GM23338 (cell line): Measurements from ENCODE around the gene EGFL7. TPM values are rescaled to one million over a fixed set of nuclear protein-coding genes. Genes with fewer than 3 reads are reported as not detected.

Source experiments
- ATAC-seq: fragments of 200-7000 bp; cut with Tn5 transposase; 3 replicates; pipeline ENCODE4 v1.9.1; 2020
- DNase-seq: peaks from one replicate; pipeline ENCODE4 v3.0.0-alpha.2; 2015; ENCODE audit warnings: low spot score
- H2AFZ ChIP-seq: fragments of 200-600 bp; sonication (generic); 2 replicates; pipeline ENCODE4 v1.8.0; 2016; ENCODE audit warnings: antibody characterized with exemption, mild to moderate bottlenecking, moderate library complexity
- H3F3A ChIP-seq: fragments of 200-600 bp; sonication (generic); replicated peaks from 2 replicates; pipeline ENCODE4 v1.8.0; 2017; ENCODE audit warnings: antibody characterized with exemption, mixed run types, low read depth
- H3K27ac ChIP-seq: fragments of 200-600 bp; sonication (generic); 2 replicates; pipeline ENCODE4 v1.6.1; 2016; ENCODE audit warnings: low read depth
- H3K27me3 ChIP-seq: fragments of 200-600 bp; sonication (generic); 2 replicates; pipeline ENCODE4 v1.8.0; 2016; ENCODE audit warnings: mild to moderate bottlenecking, mixed run types, moderate library complexity; ENCODE audit not compliant: insufficient read depth
- H3K36me3 ChIP-seq: fragments of 200-600 bp; sonication (generic); 2 replicates; pipeline ENCODE4 v1.8.0; 2016; ENCODE audit warnings: mild to moderate bottlenecking; ENCODE audit not compliant: insufficient read depth
- H3K4me1 ChIP-seq: fragments of 200-600 bp; sonication (generic); 2 replicates; pipeline ENCODE4 v1.8.0; 2016; ENCODE audit warnings: mild to moderate bottlenecking, moderate library complexity; ENCODE audit not compliant: insufficient read depth
- H3K4me2 ChIP-seq: fragments of 200-600 bp; sonication (generic); 2 replicates; pipeline ENCODE4 v1.7.1; 2017; ENCODE audit warnings: mixed run types
- H3K4me3 ChIP-seq: fragments of 200-600 bp; sonication (generic); 2 replicates; pipeline ENCODE4 v1.6.1; 2016; ENCODE audit warnings: mixed run types
- H3K79me2 ChIP-seq: fragments of 200-600 bp; sonication (generic); replicated peaks from 2 replicates; pipeline ENCODE4 v1.8.0; 2017; ENCODE audit warnings: mild to moderate bottlenecking; ENCODE audit not compliant: insufficient read depth
- H3K9me2 ChIP-seq: fragments of 200-600 bp; sonication (generic); 2 replicates; pipeline ENCODE4 v1.8.0; 2017; ENCODE audit not compliant: insufficient read depth
- H4K20me1 ChIP-seq: fragments of 200-600 bp; sonication (generic); replicated peaks from 2 replicates; pipeline ENCODE4 v1.8.0; 2017; ENCODE audit warnings: mild to moderate bottlenecking; ENCODE audit not compliant: insufficient read depth
- H3K27ac Mint-ChIP-seq: 2 replicates; pipeline ENCODE4 v1.8.0; 2020; ENCODE audit warnings: inconsistent platforms, mild to moderate bottlenecking, moderate library complexity, mixed read lengths
- H3K27me3 Mint-ChIP-seq: 3 replicates; pipeline ENCODE4 v1.8.0; 2022; ENCODE audit warnings: low read depth, mild to moderate bottlenecking, moderate library complexity, mixed read lengths, inconsistent platforms; ENCODE audit not compliant: insufficient read depth, poor library complexity
- H3K36me3 Mint-ChIP-seq: 3 replicates; pipeline ENCODE4 v1.8.0; 2021; ENCODE audit warnings: low read depth, mild to moderate bottlenecking, inconsistent platforms, moderate library complexity, mixed read lengths
- H3K4me1 Mint-ChIP-seq: 3 replicates; pipeline ENCODE4 v1.8.0; 2020; ENCODE audit warnings: mild to moderate bottlenecking, inconsistent platforms, mixed read lengths
- H3K4me3 Mint-ChIP-seq: 3 replicates; pipeline ENCODE4 v1.8.0; 2021; ENCODE audit warnings: moderate library complexity, mild to moderate bottlenecking, inconsistent platforms, mixed read lengths
- H3K9me3 Mint-ChIP-seq: 3 replicates; pipeline ENCODE4 v1.8.0; 2020; ENCODE audit warnings: moderate library complexity, mild to moderate bottlenecking, inconsistent platforms, mixed read lengths
- EZH2 ChIP-seq: fragments of 200-600 bp; sonication (generic); IDR thresholded peaks from one replicate; pipeline ENCODE4 v1.8.0; 2017; ENCODE audit warnings: antibody characterized with exemption, mild to moderate bottlenecking, low read depth; ENCODE audit not compliant: unreplicated experiment
- JUNB ChIP-seq: IDR thresholded peaks from one replicate; pipeline ENCODE4 v1.6.1; 2016; ENCODE audit warnings: antibody characterized with exemption; ENCODE audit not compliant: unreplicated experiment
- NANOG ChIP-seq: IDR thresholded peaks from 2 replicates; pipeline ENCODE4 v1.6.1; 2016; ENCODE audit warnings: antibody characterized with exemption, borderline replicate concordance
- polyA plus RNA-seq: library from polyadenylated mRNA; unstranded; fragments of >200 nt; fragmentation: Nextera tagmentation; extraction: Ambion mirVana; gene quantifications from 2 replicates; pipeline ENCODE4 v1.2.1, GENCODE V29; 2016
- total RNA-seq: library from RNA; depleted of rRNA; stranded (reverse); fragments of >200 nt; shearing (Covaris generic); gene quantifications from 2 replicates; pipeline ENCODE4 v1.2.3, GENCODE V29; 2014
- TF ChIP-seq, protein P1 (sequence below): fragments of 250-450 bp; sonication (Bioruptor Pico); IDR thresholded peaks from 2 replicates; pipeline ENCODE4 v1.5.0; 2020; ENCODE audit warnings: mild to moderate bottlenecking, moderate library complexity
- TF ChIP-seq, protein P2 (sequence below): IDR thresholded peaks from 2 replicates; pipeline ENCODE4 v1.6.1; 2016; ENCODE audit warnings: antibody characterized with exemption

The EGFL7 gene
- total and polyA plus RNA-seq, 2 experiments from 2014 or later = 44.4 to 60.8 TPM

DNA sequence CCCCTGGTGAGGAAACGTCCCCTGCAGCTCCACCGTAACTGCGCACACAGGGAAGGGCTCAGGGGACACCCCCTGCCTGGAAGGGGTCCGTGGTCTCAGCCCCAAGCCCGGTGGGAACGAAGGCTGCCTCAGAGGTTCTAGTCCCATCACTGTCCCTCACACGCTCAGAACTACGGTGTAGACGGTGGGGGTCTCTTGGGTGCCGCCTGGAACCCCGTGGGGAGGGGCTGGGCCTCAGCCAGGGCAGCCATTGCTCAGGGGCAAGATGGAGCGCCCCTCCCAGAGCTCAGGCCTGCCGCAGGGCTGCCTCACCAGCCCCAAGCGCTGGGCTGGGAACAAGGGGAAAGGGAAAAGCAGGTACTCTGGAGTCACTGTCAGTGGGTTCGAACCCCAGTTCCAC is 21.6 kb downstream of the EGFL7 start (continued):
- TF ChIP-seq, protein P1, sequence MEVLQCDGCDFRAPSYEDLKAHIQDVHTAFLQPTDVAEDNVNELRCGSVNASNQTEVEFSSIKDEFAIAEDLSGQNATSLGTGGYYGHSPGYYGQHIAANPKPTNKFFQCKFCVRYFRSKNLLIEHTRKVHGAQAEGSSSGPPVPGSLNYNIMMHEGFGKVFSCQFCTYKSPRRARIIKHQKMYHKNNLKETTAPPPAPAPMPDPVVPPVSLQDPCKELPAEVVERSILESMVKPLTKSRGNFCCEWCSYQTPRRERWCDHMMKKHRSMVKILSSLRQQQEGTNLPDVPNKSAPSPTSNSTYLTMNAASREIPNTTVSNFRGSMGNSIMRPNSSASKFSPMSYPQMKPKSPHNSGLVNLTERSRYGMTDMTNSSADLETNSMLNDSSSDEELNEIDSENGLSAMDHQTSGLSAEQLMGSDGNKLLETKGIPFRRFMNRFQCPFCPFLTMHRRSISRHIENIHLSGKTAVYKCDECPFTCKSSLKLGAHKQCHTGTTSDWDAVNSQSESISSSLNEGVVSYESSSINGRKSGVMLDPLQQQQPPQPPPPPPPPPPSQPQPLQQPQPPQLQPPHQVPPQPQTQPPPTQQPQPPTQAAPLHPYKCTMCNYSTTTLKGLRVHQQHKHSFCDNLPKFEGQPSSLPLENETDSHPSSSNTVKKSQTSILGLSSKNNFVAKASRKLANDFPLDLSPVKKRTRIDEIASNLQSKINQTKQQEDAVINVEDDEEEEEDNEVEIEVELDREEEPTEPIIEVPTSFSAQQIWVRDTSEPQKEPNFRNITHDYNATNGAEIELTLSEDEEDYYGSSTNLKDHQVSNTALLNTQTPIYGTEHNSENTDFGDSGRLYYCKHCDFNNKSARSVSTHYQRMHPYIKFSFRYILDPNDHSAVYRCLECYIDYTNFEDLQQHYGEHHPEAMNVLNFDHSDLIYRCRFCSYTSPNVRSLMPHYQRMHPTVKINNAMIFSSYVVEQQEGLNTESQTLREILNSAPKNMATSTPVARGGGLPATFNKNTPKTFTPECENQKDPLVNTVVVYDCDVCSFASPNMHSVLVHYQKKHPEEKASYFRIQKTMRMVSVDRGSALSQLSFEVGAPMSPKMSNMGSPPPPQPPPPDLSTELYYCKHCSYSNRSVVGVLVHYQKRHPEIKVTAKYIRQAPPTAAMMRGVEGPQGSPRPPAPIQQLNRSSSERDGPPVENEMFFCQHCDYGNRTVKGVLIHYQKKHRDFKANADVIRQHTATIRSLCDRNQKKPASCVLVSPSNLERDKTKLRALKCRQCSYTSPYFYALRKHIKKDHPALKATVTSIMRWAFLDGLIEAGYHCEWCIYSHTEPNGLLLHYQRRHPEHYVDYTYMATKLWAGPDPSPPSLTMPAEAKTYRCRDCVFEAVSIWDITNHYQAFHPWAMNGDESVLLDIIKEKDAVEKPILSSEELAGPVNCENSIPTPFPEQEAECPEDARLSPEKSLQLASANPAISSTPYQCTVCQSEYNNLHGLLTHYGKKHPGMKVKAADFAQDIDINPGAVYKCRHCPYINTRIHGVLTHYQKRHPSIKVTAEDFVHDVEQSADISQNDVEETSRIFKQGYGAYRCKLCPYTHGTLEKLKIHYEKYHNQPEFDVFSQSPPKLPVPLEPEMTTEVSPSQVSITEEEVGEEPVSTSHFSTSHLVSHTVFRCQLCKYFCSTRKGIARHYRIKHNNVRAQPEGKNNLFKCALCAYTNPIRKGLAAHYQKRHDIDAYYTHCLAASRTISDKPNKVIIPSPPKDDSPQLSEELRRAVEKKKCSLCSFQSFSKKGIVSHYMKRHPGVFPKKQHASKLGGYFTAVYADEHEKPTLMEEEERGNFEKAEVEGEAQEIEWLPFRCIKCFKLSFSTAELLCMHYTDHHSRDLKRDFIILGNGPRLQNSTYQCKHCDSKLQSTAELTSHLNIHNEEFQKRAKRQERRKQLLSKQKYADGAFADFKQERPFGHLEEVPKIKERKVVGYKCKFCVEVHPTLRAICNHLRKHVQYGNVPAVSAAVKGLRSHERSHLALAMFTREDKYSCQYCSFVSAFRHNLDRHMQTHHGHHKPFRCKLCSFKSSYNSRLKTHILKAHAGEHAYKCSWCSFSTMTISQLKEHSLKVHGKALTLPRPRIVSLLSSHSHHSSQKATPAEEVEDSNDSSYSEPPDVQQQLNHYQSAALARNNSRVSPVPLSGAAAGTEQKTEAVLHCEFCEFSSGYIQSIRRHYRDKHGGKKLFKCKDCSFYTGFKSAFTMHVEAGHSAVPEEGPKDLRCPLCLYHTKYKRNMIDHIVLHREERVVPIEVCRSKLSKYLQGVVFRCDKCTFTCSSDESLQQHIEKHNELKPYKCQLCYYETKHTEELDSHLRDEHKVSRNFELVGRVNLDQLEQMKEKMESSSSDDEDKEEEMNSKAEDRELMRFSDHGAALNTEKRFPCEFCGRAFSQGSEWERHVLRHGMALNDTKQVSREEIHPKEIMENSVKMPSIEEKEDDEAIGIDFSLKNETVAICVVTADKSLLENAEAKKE (CRISPR knock-in tag) = no peak
- no peak for TF ChIP-seq EZH2
- TF ChIP-seq, protein P2, sequence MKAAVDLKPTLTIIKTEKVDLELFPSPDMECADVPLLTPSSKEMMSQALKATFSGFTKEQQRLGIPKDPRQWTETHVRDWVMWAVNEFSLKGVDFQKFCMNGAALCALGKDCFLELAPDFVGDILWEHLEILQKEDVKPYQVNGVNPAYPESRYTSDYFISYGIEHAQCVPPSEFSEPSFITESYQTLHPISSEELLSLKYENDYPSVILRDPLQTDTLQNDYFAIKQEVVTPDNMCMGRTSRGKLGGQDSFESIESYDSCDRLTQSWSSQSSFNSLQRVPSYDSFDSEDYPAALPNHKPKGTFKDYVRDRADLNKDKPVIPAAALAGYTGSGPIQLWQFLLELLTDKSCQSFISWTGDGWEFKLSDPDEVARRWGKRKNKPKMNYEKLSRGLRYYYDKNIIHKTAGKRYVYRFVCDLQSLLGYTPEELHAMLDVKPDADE = no peak

DNA sequence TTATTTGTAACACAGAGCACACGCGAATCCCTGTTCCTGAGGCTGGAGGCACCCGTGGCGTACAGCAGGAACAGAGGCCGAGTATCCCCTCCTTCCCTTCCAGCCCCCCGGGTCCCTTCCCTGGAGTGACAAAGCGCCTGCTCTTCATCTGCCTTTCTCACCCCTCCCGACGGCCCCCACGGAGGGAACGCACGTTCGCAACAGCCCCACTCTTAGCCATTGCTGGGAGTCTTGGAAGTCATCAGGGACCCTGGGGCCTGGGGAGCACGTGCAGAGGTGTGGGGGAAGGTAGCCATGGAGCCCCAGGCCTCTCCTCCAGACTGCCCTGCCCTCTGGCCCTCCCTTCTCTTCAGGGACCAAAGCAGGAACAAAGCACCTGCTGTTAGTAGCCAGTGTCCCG is 22.1 kb downstream of the EGFL7 start:
- H3K4me2 ChIP-seq = no peak overlapping the region
- no peaks in the 10 kb centered on the region for H3K9me2 ChIP-seq
- H3K4me1 ChIP-seq = no peaks in the 10 kb centered on the region; the same call in 1 of the 2 replicates
- Mint-ChIP-seq H3K36me3 (no peaks in the 10 kb centered on the region), H3K27me3 (peaks cover 18% of the 10 kb centered on the region), H3K9me3 (no peaks in the 10 kb centered on the region), H3K27ac (no peak overlapping the region), H3K4me1 (peaks cover 10% of the 10 kb centered on the region; the same call in 2 of the 3 replicates), H3K4me3 (no peak overlapping the region)
- H3K4me3 ChIP-seq = no peak overlapping the region
- no peak overlapping the region for H3K27ac ChIP-seq
- DNase-seq (no peak), ATAC-seq (no peak)
- H3F3A ChIP-seq = 0 out of 2 replicates have a peak, but pooled peaks cover 3% of the 10 kb centered on the region
- H3K79me2 ChIP-seq = peaks cover 10% of the 10 kb centered on the region; the same call in 1 of the 2 replicates
- no peaks in the 10 kb centered on the region for H3K36me3 ChIP-seq
- H4K20me1 ChIP-seq = no peaks in the 10 kb centered on the region
- no peak overlapping the region for H2AFZ ChIP-seq
- no peaks in the 10 kb centered on the region for H3K27me3 ChIP-seq
- TF ChIP-seq, protein P1 (CRISPR knock-in tag) = no peak
- TF ChIP-seq NANOG = no peak
- TF ChIP-seq JUNB = no peak
